AG04449 (cell line): ENCODE measurements around the gene RAD51B.

Experiments
- CTCF ChIA-PET: fragments of 350-600 bp; formaldehyde crosslinking; extraction: SDS; loops from one replicate; lab custom pipeline; 2021; ENCODE audit warnings: antibody characterized with exemption; lab: Yijun Ruan, JAX
- POLR2A ChIA-PET: fragments of 400-600, 350-600 bp; formaldehyde crosslinking; extraction: SDS; loops from one replicate; lab custom pipeline; 2020; ENCODE audit warnings: antibody characterized with exemption, inconsistent platforms; lab: Yijun Ruan, JAX
- DNase-seq: peaks from one replicate; pipeline ENCODE4 v3.0.0-alpha.2; 2010; ENCODE audit warnings: low read depth, low spot score
- H3K4me3 ChIP-seq: 2 replicates; pipeline ENCODE4 v1.5.1; 2011; ENCODE audit warnings: low read depth, mild to moderate bottlenecking, control low read depth, low read length
- TF ChIP-seq, protein P1 (sequence below): IDR thresholded peaks from one replicate; pipeline ENCODE4 v1.5.1; 2011; ENCODE audit warnings: mild to moderate bottlenecking, moderate library complexity, low read length, control low read depth, inconsistent platforms; ENCODE audit not compliant: insufficient read depth; ENCODE audit errors: missing control alignments

Gene RAD51B

DNA sequence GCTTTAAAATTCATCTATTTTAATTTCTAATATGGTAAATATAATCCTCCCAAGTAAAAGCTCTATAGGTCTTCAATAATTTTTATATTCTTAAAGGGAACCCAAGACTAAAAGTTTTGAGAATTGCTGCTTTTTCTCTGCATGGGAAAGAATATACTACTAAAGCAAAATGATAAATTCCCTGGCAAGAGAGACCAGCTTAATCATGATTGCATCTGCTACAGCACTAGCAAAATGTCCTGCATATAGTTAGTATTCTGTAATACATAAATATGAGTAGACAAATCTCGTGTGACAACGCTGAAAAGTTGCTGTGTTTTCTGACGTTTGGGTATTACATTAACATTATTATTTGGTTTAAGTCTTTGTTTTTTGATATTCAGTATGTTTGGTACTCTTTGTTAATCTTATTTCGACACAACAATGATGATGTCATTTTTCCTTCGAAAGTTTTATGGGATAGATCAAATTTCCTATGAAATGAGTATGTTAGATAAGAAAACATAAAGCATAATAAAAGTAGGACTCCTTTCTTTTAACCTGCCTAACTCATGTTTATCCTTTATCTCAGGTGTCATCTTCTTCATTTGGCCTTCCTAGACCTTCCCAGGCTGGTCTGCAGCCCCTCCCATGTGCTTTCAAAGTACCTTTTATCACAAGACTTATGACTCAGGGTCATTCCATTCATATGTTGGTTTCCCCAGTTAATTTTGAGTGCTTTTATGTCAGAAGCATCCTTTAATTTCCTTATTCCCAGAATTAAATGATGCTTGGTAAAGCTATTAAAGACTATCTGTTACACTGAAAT is 321.9 kb downstream of the RAD51B start:
- TF ChIP-seq, protein P1, sequence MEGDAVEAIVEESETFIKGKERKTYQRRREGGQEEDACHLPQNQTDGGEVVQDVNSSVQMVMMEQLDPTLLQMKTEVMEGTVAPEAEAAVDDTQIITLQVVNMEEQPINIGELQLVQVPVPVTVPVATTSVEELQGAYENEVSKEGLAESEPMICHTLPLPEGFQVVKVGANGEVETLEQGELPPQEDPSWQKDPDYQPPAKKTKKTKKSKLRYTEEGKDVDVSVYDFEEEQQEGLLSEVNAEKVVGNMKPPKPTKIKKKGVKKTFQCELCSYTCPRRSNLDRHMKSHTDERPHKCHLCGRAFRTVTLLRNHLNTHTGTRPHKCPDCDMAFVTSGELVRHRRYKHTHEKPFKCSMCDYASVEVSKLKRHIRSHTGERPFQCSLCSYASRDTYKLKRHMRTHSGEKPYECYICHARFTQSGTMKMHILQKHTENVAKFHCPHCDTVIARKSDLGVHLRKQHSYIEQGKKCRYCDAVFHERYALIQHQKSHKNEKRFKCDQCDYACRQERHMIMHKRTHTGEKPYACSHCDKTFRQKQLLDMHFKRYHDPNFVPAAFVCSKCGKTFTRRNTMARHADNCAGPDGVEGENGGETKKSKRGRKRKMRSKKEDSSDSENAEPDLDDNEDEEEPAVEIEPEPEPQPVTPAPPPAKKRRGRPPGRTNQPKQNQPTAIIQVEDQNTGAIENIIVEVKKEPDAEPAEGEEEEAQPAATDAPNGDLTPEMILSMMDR: no peak
- no peak for DNase-seq
- POLR2A ChIA-PET: no interaction called here
- H3K4me3 ChIP-seq: no peak overlapping the region
- CTCF ChIA-PET: interaction anchor here (0.8 kb wide), 1 partner anchor 17 kb away, joined by 3 read pairs; no protein-coding TSS in a partner anchor

DNA sequence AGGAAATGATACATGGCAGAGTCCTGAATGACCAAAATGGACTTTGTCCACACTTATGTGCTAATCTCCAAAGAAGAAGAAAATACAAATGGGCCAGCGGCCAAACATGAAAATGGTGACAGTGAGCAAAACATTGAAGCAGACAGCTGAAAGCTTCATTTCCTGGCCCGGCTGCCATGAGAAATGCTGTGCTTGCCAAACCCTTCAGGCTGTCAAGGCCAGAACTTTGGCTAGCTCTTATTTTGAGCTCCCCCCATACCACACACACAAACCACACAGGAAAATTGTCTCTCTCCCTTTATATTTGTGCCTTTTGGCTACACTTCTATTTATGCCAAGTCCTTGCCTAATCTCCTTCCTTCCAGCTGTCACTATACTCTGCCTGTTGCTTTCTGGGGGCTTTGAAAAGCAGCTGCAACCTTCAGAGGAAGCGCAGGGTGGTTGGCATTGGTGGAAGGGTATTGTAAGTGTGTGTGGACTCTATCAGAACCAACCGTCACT is 323.8 kb downstream of the RAD51B start:
- no peak for DNase-seq
- CTCF ChIA-PET: interaction anchor here (1.1 kb wide), 1 partner anchor 196 kb away, joined by 3 read pairs; no protein-coding TSS in a partner anchor
- TF ChIP-seq, protein P1: no peak
- H3K4me3 ChIP-seq: no peak overlapping the region
- POLR2A ChIA-PET: no interaction called here

DNA sequence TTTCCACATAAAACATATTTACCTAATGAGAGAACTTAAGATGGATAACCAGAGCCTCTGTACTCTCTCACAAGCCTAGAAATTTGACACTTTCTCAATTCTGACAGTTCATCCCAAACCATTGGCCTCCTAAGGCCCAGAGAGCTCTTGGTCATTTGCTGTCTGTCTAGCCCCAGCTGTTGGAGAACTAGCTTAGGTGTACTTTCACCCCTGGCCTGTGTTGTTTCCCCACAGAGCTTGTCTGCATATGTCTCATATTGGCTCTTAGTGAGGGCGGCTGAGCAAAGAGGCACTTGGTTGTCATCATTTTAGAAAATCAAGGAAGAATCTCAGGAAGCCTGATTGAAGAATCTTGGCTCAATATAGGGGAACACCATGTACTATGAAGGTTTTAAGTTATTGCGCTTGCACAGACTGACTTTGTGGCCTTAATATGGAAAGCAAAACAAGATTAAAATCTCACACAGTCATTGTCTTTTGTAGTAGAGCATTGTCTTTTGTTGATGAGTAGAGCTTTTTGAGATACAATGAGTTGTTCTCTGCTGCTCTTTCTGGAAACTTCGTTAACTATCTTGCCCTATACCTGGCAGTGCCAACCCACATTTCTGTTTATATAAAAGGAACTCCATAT is 324.6 kb downstream of the RAD51B start:
- no peak for DNase-seq
- no peak overlapping the region for H3K4me3 ChIP-seq
- TF ChIP-seq, protein P1: no peak
- POLR2A ChIA-PET: no interaction called here
- CTCF ChIA-PET: interaction anchor here (1.1 to 1.4 kb wide), 2 partner anchors 15 to 197 kb away, joined by 3 read pairs; no protein-coding TSS in a partner anchor

DNA sequence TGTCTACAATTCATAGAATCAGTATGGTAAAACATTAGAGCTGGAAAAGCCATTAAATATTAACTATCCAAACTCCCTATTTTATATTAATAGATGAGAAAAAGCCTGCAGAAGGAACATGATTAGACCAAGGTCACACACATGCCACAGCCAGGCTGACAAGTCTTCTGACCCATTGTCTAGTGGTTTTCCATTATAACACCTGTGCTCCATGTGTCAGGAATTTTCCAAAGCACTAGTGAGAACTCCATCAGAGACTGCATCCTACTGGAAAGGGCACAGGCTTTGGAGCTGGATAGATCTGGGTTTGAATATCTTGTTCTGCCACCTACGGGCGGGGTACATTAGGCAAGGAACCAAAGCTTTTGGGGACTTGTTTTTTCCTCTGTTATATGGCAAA is 325.5 kb downstream of the RAD51B start:
- DNase-seq: no peak
- ChIA-PET CTCF (interaction anchor here (0.8 to 1.4 kb wide), 2 partner anchors 16 to 211 kb away, joined by 3 read pairs; no protein-coding TSS in a partner anchor), POLR2A (no interaction called here)
- TF ChIP-seq, protein P1: no peak
- no peak overlapping the region for H3K4me3 ChIP-seq

DNA sequence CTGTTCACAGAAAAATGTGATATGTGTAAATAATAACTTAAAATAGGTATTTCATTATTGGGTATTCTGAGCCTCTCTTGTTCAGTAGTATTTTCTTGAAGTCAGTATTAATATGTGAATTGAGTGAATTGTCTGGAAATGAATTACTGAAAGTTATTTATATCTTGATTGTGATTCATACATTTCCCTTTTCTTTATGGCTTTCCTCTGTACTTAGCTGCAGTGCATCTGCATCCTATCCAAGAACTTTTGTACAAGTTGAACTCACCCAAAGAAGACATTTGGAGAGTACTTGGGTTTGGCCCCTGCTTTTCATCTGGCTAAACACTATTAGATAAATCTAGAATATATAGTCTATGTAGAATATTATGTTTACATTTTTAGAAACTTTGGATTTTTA is 326.0 kb downstream of the RAD51B start:
- no peak for DNase-seq
- ChIA-PET POLR2A (no interaction called here), CTCF (interaction anchor here (0.8 to 1.4 kb wide), 3 partner anchors 13 to 212 kb away, joined by 3 read pairs; no protein-coding TSS in a partner anchor)
- TF ChIP-seq, protein P1: no peak
- H3K4me3 ChIP-seq: no peak overlapping the region

DNA sequence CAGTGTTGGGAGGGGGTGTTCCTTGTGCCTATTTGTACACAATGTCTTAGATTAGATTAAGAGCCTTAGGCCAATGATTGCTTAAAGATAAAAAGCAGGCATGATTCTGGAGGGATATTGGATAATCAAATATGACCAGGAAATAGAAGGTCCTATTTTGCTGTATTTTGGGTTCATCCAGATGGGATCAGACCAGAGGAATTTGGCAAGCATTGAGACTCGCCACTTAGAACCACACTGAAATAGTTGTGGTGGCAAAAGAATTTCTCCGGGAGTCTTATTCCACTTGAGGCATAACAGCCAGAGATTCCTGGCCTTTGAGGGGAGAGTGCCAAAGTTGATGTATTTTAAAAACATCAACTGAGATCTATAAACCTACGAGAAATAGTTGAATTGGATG is 327.2 kb downstream of the RAD51B start:
- CTCF ChIA-PET: interaction anchor here (1.0 kb wide), 1 partner anchor 26 kb away, joined by 3 read pairs; no protein-coding TSS in a partner anchor
- peak; percentile 88 for DNase-seq
- no peak overlapping the region for H3K4me3 ChIP-seq
- POLR2A ChIA-PET: no interaction called here
- TF ChIP-seq, protein P1: no peak
